PC-9 (cell line): ENCODE measurements around the gene ESPN. TPM values are rescaled to one million over a fixed set of nuclear protein-coding genes. Genes with fewer than 3 reads are reported as not detected.

Experiments
- BruUV-seq: library from RNA; stranded (reverse); fragments of 400-500 nt; replicated peaks from 2 replicates; lab custom pipeline; 2021; lab: Mats Ljungman, UMichigan
- CTCF ChIA-PET: fragments of 300-600 bp; sonication (Branson Sonifier 250); formaldehyde crosslinking; loops from one replicate; lab custom pipeline; 2022; ENCODE audit warnings: antibody characterized with exemption; lab: Charles Lee
- POLR2A ChIA-PET: fragments of 300-600 bp; sonication (Branson Sonifier 250); formaldehyde crosslinking; loops from one replicate; lab custom pipeline; 2022; ENCODE audit warnings: antibody characterized with exemption; ENCODE audit not compliant: unreplicated experiment; lab: Charles Lee
- DNase-seq, 2 experiments: peaks; one replicate each; pipeline versions ENCODE4 v3.0.0 to v3.0.0-alpha.2; 2015 to 2022; ENCODE audit warnings: mixed read lengths in 1 of 2
- H2AFZ ChIP-seq: fragments of 200-600 bp; sonication (generic); 2 replicates; pipeline ENCODE4 v1.8.1; 2017; ENCODE audit warnings: antibody characterized with exemption
- H3F3A ChIP-seq: fragments of 200-600 bp; sonication (generic); 2 replicates; pipeline ENCODE4 v1.8.1; 2017; ENCODE audit warnings: antibody characterized with exemption, mild to moderate bottlenecking, low read depth; ENCODE audit not compliant: insufficient read depth
- H3K27ac ChIP-seq: fragments of 200-600 bp; sonication (generic); 2 replicates; pipeline ENCODE4 v1.6.1; 2016; ENCODE audit warnings: mixed run types
- H3K27me3 ChIP-seq: fragments of 200-600 bp; sonication (generic); 2 replicates; pipeline ENCODE4 v1.6.1; 2016; ENCODE audit warnings: low read depth, mixed run types; ENCODE audit not compliant: insufficient read depth
- H3K36me3 ChIP-seq: fragments of 200-600 bp; sonication (generic); 2 replicates; pipeline ENCODE4 v1.6.1; 2016; ENCODE audit warnings: low read depth, mixed run types
- H3K4me1 ChIP-seq: fragments of 200-600 bp; sonication (generic); replicated peaks from 2 replicates; pipeline ENCODE4 v1.6.1; 2016; ENCODE audit warnings: mixed run types; ENCODE audit not compliant: insufficient read depth
- H3K4me2 ChIP-seq: fragments of 200-600 bp; sonication (generic); 2 replicates; pipeline ENCODE4 v1.6.1; 2017; ENCODE audit warnings: mixed run types
- H3K4me3 ChIP-seq: fragments of 200-600 bp; sonication (generic); 2 replicates; pipeline ENCODE4 v1.6.1; 2016; ENCODE audit warnings: mixed run types
- H3K79me2 ChIP-seq: fragments of 200-600 bp; sonication (generic); 2 replicates; pipeline ENCODE4 v1.6.1; 2017; ENCODE audit warnings: low read depth, mixed run types
- H3K9me2 ChIP-seq: fragments of 200-600 bp; sonication (generic); 2 replicates; pipeline ENCODE4 v1.8.1; 2017; ENCODE audit warnings: mild to moderate bottlenecking; ENCODE audit not compliant: insufficient read depth
- H3K9me3 ChIP-seq: fragments of 200-600 bp; sonication (generic); 2 replicates; pipeline ENCODE4 v1.8.1; 2016; ENCODE audit warnings: low read depth; ENCODE audit not compliant: insufficient read depth
- H4K20me1 ChIP-seq: fragments of 200-600 bp; sonication (generic); 2 replicates; pipeline ENCODE4 v1.8.1; 2017; ENCODE audit not compliant: insufficient read depth
- EZH2 ChIP-seq: fragments of 200-600 bp; sonication (generic); IDR thresholded peaks from 2 replicates; pipeline ENCODE4 v1.8.0; 2017; ENCODE audit warnings: antibody characterized with exemption, low read depth
- intact Hi-C: fragments of 100-400 bp; cut with micrococcal nuclease; formaldehyde crosslinking; loops from one replicate; pipeline ENCODE4 v1.10.0; 2022; ENCODE audit not compliant: unreplicated experiment
- total RNA-seq: library from RNA; stranded (reverse); gene quantifications from 2 replicates; pipeline ENCODE4 v1.2.3, GENCODE V29; 2021
- TF ChIP-seq, protein P1 (sequence below): fragments of 200-600 bp; sonication (generic); conservative IDR thresholded peaks from 2 replicates; pipeline ENCODE4 v1.6.1; 2017; ENCODE audit warnings: mixed run types, antibody characterized with exemption, mild to moderate bottlenecking, moderate library complexity

Gene ESPN
- total RNA-seq, 1 experiment from 2014 or later: 18.6 TPM

- Histone ChIP-seq H3K4me3 (no peak overlapping the region), H2AFZ (no peak overlapping the region), H3K9me2 (no peaks in the 10 kb centered on the region), H3K9me3 (no peaks in the 10 kb centered on the region), H3K36me3 (no peaks in the 10 kb centered on the region), H3K4me2 (no peak overlapping the region), H3F3A (no peaks in the 10 kb centered on the region), H3K79me2 (no peaks in the 10 kb centered on the region), H3K27ac (no peak overlapping the region), H4K20me1 (no peaks in the 10 kb centered on the region), H3K27me3 (no peaks in the 10 kb centered on the region), H3K4me1 (no peaks in the 10 kb centered on the region)
- ChIA-PET POLR2A (no interaction called here), CTCF (no interaction called here)
- DNase-seq: no peak
- no TSS peak for BruUV-seq
- intact Hi-C loops: no loop called here
- TF ChIP-seq, protein P1, sequence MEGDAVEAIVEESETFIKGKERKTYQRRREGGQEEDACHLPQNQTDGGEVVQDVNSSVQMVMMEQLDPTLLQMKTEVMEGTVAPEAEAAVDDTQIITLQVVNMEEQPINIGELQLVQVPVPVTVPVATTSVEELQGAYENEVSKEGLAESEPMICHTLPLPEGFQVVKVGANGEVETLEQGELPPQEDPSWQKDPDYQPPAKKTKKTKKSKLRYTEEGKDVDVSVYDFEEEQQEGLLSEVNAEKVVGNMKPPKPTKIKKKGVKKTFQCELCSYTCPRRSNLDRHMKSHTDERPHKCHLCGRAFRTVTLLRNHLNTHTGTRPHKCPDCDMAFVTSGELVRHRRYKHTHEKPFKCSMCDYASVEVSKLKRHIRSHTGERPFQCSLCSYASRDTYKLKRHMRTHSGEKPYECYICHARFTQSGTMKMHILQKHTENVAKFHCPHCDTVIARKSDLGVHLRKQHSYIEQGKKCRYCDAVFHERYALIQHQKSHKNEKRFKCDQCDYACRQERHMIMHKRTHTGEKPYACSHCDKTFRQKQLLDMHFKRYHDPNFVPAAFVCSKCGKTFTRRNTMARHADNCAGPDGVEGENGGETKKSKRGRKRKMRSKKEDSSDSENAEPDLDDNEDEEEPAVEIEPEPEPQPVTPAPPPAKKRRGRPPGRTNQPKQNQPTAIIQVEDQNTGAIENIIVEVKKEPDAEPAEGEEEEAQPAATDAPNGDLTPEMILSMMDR: no peak
- TF ChIP-seq EZH2: no peak
Measured at GRCh38 chr1:6459850-6460265, 35.3 kb downstream of the ESPN start.

DNA sequence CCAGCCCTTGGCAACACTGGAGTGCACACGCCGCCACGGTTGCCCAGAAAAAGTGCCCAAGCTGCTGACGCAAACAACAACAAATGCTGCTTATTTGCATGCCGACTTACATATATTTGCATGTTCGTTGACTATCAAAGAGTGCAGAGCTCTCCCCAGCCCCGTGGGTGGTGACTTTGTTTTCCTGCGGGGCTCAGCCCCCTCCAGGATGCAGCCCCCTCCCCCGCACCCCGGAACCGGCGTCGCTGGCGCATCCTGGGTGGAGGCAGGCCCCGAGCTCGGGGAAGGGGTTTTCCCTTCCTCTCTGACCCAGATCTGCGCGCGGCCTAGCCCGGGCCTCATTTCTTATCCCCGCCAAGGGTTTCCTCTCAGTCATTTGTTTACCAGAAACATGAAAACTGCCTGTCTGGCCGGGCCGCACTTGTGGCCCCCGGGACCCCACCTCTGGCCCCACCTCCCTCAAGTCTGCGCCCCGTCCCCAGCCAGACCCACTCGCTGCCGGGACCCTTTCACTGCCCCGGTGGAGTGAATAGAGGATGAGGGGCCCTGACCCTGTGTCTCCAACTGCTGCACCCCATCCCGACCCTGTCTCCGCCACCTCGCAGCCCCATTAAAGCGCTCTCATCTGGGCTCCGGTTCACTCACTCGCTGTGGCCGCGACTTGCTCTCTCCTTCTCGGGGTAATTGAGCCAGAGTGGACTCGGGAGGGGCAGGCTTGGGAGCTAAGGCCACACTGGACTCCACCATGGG lies 35.9 kb downstream of the ESPN start:
- H2AFZ ChIP-seq: no peak overlapping the region
- no peak overlapping the region for H3K27ac ChIP-seq
- H3K9me3 ChIP-seq: no peaks in the 10 kb centered on the region
- intact Hi-C loops: no loop called here
- no peaks in the 10 kb centered on the region for H4K20me1 ChIP-seq
- no peaks in the 10 kb centered on the region for H3K27me3 ChIP-seq
- no peak for DNase-seq
- CTCF ChIA-PET: no interaction called here
- no peaks in the 10 kb centered on the region for H3F3A ChIP-seq
- POLR2A ChIA-PET: no interaction called here
- no peak overlapping the region for H3K4me3 ChIP-seq
- H3K9me2 ChIP-seq: no peaks in the 10 kb centered on the region
- no peak overlapping the region for H3K4me2 ChIP-seq
- no peaks in the 10 kb centered on the region for H3K4me1 ChIP-seq
- H3K79me2 ChIP-seq: no peaks in the 10 kb centered on the region
- no peaks in the 10 kb centered on the region for H3K36me3 ChIP-seq
- no TSS peak for BruUV-seq
- TF ChIP-seq EZH2: no peak
- TF ChIP-seq, protein P1: no peak

DNA sequence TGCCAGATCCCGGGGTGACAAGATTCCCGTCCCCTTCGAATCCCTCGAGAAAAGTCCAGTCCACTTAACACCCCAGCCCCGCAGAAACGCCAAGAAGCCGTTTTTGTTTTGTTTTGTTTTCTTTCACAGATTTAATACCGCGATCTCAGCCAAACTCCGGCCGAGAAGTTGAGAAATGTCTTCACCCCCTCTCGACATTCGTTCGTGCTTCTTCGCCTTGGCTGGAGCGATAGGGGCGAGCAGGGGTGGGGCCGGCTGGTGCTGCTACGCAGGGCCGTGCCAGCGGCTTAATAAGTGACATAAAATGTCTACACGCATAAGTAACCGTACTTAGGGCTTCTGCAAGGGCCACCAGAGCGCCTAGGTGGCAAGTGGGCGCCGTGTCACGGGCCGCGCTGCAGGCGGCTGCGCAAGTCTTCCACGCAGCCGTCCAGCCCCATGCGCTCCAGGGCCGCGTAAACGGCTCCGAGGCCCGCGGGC lies 36.5 kb downstream of the ESPN start:
- Histone ChIP-seq H4K20me1 (no peaks in the 10 kb centered on the region), H3K9me3 (no peaks in the 10 kb centered on the region), H3K79me2 (no peaks in the 10 kb centered on the region), H3K36me3 (no peaks in the 10 kb centered on the region), H3K4me1 (no peaks in the 10 kb centered on the region), H3K4me3 (no peak overlapping the region), H3K27ac (no peak overlapping the region), H3F3A (no peaks in the 10 kb centered on the region), H3K27me3 (no peaks in the 10 kb centered on the region), H3K9me2 (no peaks in the 10 kb centered on the region), H2AFZ (no peak overlapping the region), H3K4me2 (no peak overlapping the region)
- intact Hi-C loops: no loop called here
- POLR2A ChIA-PET: no interaction called here
- CTCF ChIA-PET: no interaction called here
- no TSS peak for BruUV-seq
- no peak for DNase-seq
- TF ChIP-seq EZH2: no peak
- TF ChIP-seq, protein P1: no peak
